Progenitor cell of endocrine pancreas (in vitro differentiated cells): ENCODE data around the gene GNRHR. TPM values are rescaled to one million over a fixed set of nuclear protein-coding genes. Genes with fewer than 3 reads are reported as not detected.

Experiments
- DNase-seq: peaks from one replicate; pipeline ENCODE4 v3.0.0; 2021; ENCODE audit warnings: low spot score; ENCODE audit not compliant: unreplicated experiment
- H3K27ac Mint-ChIP-seq: 2 replicates; pipeline ENCODE4 v1.8.0; 2021; ENCODE audit warnings: mild to moderate bottlenecking, moderate library complexity, mixed read lengths
- H3K27me3 Mint-ChIP-seq: 2 replicates; pipeline ENCODE4 v1.8.0; 2021; ENCODE audit warnings: mixed read lengths
- H3K36me3 Mint-ChIP-seq: 2 replicates; pipeline ENCODE4 v1.8.0; 2022; ENCODE audit warnings: mixed read lengths; ENCODE audit not compliant: insufficient read depth
- H3K4me1 Mint-ChIP-seq: 2 replicates; pipeline ENCODE4 v1.8.0; 2021; ENCODE audit warnings: low read depth, mixed read lengths
- H3K4me3 Mint-ChIP-seq: 2 replicates; pipeline ENCODE4 v1.8.0; 2021; ENCODE audit warnings: low read depth, mild to moderate bottlenecking, moderate library complexity, mixed read lengths
- H3K9me3 Mint-ChIP-seq: 2 replicates; pipeline ENCODE4 v1.8.0; 2021; ENCODE audit warnings: low read depth, mixed read lengths
- total RNA-seq: library from RNA; stranded (reverse); gene quantifications from 2 replicates; pipeline ENCODE4 v1.2.1, GENCODE V29; 2021
- TF ChIP-seq, protein P1 (sequence below): fragments of 200-600 bp; sonication (generic); IDR thresholded peaks from one replicate; pipeline ENCODE4 v1.5.0; 2021; ENCODE audit warnings: antibody characterized with exemption, mild to moderate bottlenecking; ENCODE audit not compliant: unreplicated experiment

The GNRHR gene
- total RNA-seq, 1 donor from 2014 or later: not detected

DNA sequence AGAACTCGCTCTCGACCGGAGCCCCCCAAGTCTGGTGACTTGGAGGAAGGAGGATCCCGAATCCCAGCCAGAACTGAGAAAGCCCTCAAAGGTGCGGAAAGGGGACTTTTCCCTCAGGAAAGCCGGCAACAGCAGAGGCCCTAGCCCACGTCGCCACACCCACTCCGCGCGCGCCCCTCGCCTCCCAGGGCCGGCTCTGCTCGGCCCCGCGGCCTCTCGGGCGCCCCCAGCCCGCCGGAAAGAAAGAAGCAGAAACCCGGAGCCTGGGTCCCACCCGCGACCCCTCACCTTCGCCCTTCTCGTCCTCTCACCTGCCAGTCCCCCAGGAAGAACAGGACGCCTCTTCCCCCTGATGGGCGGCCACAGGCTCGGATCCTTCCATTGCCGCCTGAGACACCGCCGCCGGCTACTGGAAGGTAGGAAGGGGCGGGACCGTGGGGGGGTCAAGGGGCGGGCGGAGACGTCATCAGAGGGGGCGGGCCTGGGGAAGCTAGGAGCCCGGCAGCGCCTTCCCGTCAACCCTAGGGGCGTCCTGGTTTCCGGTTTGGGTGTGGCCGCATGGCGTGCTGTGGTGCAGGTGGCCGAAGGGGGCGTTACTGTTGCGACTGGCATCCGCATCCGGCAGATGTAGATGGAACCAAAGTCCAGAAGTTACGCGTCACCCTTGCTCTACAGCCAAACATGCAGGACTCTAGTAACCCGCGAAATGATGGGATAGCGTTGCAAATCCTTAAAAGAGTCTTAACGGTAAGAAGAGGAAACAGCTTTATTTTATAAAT is 53.3 kb downstream of the GNRHR start, which contains the start of gene UBA6:
Gene UBA6 (minus strand): TSS at position 418 of the 779 bp plus-strand sequence. CDS start 36 bp downstream, at position 382.
- no peaks in the 10 kb centered on the region for H3K27me3 Mint-ChIP-seq
- peak within 1 kb of the TSS; percentile 98 for H3K27ac Mint-ChIP-seq

DNA sequence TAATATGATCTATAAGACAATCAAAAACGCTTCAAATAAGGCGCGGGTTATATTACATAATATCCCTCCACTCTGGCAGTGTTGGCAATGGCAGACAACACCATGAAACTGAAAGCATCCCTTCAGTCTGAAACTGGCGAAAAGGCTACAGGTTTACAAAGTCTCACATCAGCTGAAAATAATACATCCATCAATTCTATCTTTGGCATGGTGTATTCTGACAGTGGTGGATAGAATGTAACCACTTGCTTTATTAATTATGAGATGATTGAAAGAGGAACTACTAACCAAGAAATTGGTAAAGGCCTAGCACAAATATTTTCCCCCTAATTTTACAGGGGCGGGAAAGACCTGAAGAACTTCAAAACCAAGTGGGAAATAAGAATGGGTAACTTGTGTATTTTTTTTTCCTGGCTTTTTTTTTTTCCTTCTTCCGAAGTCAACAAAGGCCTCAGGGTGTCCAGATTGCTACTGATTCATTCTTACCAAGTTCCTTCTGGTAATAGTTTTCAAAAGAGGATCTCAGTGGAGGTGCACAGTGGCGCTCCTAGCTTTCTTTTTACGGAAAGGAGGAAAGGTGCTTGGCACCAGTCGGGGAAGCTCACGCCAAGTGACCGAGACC is 54.0 kb downstream of the GNRHR start:
- Mint-ChIP-seq H3K4me3 (peak overlapping the region; percentile 73), H3K36me3 (peaks cover 14% of the 10 kb centered on the region), H3K9me3 (no peaks in the 10 kb centered on the region), H3K27me3 (no peaks in the 10 kb centered on the region), H3K4me1 (peaks cover 8% of the 10 kb centered on the region), H3K27ac (peak overlapping the region; percentile 98)
- no peak for DNase-seq
- TF ChIP-seq, protein P1, sequence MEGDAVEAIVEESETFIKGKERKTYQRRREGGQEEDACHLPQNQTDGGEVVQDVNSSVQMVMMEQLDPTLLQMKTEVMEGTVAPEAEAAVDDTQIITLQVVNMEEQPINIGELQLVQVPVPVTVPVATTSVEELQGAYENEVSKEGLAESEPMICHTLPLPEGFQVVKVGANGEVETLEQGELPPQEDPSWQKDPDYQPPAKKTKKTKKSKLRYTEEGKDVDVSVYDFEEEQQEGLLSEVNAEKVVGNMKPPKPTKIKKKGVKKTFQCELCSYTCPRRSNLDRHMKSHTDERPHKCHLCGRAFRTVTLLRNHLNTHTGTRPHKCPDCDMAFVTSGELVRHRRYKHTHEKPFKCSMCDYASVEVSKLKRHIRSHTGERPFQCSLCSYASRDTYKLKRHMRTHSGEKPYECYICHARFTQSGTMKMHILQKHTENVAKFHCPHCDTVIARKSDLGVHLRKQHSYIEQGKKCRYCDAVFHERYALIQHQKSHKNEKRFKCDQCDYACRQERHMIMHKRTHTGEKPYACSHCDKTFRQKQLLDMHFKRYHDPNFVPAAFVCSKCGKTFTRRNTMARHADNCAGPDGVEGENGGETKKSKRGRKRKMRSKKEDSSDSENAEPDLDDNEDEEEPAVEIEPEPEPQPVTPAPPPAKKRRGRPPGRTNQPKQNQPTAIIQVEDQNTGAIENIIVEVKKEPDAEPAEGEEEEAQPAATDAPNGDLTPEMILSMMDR: no peak

More for the DNA sequence above, 53.3 kb downstream of the GNRHR start, which contains the start of gene UBA6:
- H3K4me1 Mint-ChIP-seq: peaks cover 8% of the 10 kb centered on the region
- TF ChIP-seq, protein P1: peak; percentile 61
- peak; percentile 91 for DNase-seq
- H3K4me3 Mint-ChIP-seq: peak within 1 kb of the TSS; percentile 73
- H3K9me3 Mint-ChIP-seq: no peaks in the 10 kb centered on the region
- H3K36me3 Mint-ChIP-seq: peaks cover 12% of the 10 kb centered on the region

DNA sequence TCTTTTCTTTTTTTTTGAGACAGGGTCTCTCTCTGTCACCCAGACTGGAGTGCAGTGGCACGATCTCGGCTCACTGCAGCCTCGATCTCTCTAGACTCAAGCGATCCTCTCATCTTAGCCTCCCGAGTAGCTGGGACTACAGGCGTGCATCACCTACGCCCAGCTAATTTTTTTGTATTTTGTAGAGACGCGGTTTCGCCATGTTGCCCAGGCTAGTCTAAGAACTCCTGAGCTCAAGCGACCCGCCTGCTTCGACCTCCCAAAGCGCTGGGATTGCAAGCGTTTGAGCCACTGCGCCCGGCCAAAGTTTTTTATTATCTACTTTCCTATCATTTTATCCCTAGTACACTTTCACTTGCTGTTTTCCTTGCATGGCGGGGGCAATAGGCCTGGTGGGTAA is 54.6 kb downstream of the GNRHR start:
- no peaks in the 10 kb centered on the region for H3K27me3 Mint-ChIP-seq
- peak overlapping the region; percentile 98 for H3K27ac Mint-ChIP-seq
- peak overlapping the region; percentile 73 for H3K4me3 Mint-ChIP-seq
- H3K4me1 Mint-ChIP-seq: peaks cover 8% of the 10 kb centered on the region
- peaks cover 13% of the 10 kb centered on the region for H3K36me3 Mint-ChIP-seq
- no peaks in the 10 kb centered on the region for H3K9me3 Mint-ChIP-seq
- DNase-seq: no peak
- TF ChIP-seq, protein P1: no peak

DNA sequence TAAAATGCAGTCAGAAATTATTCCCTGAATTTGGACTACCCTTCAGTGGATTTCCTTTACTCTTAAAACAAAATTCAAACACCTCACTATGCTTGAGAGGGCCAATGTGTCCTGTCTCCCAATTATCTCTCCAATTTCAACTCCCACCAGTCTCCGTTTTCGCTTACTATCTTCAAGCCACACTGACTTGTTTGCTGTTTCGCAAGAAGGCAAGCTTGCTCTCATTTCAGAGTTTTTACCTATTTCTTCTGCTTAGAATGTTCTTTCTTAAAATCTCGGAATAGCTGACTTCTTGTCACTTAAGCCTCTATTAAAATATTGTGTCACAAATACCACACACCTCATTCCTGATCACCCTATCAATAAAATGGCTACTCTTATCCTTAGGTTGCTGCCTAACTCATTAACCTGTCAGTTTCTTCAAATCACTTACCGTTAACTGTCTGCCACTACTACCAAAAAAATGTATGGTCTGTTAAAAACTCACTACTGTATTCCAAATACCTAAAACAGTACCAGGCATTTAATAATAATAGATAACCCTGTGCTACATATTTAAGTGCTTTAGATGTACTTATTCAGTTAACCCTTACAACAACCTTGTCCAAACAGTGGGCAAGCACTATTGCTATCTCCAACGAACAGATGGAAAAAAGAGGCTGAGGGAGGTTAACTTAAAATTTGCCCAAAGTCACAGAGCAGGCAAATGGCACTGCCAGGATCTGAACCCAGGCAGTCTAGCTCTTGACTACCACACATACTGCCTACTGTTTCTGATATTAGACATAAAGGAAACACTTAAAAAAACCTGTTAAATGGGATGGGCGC is 56.1 kb downstream of the GNRHR start:
- H3K36me3 Mint-ChIP-seq: peaks cover 15% of the 10 kb centered on the region
- no peaks in the 10 kb centered on the region for H3K9me3 Mint-ChIP-seq
- peak overlapping the region; percentile 53 for H3K27ac Mint-ChIP-seq
- TF ChIP-seq, protein P1: no peak
- no peak overlapping the region for H3K4me3 Mint-ChIP-seq
- H3K4me1 Mint-ChIP-seq: peaks cover 8% of the 10 kb centered on the region
- DNase-seq: no peak
- no peaks in the 10 kb centered on the region for H3K27me3 Mint-ChIP-seq

DNA sequence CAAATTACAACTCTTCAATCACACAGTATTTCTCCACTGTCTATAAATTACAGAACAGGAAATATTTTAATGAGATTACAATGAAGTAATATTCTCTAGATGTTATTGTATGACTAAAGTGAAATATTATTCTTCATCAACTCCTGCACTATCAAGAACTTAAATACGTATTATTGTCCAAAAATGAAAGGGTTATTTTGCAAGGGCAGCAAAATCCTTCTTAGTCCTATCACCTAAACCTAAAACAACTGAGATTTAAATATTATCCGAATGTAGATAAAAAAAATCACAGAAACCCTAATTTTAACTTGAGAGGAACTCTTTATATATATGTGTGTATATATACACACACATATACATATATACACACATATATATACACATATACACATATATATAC is 58.1 kb downstream of the GNRHR start:
- TF ChIP-seq, protein P1: no peak
- Mint-ChIP-seq H3K4me3 (no peak overlapping the region), H3K36me3 (peaks cover 24% of the 10 kb centered on the region), H3K27ac (no peak overlapping the region), H3K27me3 (no peaks in the 10 kb centered on the region), H3K4me1 (peaks cover 8% of the 10 kb centered on the region), H3K9me3 (no peaks in the 10 kb centered on the region)
- DNase-seq: no peak
